HG03521 (cell line): Measurements from ENCODE around the gene TAB2.
"Not testable (repeated sequence)": the region's sequence is repeated elsewhere in the genome, so short reads cannot be mapped to it uniquely, and the experiment has no call there.

Experiments
- ATAC-seq: cut with Tn5 transposase; IDR thresholded peaks from one replicate; pipeline ENCODE4 v1.9.1; 2021; ENCODE audit warnings: mild to moderate bottlenecking, moderate library complexity; ENCODE audit not compliant: unreplicated experiment

Gene TAB2

DNA sequence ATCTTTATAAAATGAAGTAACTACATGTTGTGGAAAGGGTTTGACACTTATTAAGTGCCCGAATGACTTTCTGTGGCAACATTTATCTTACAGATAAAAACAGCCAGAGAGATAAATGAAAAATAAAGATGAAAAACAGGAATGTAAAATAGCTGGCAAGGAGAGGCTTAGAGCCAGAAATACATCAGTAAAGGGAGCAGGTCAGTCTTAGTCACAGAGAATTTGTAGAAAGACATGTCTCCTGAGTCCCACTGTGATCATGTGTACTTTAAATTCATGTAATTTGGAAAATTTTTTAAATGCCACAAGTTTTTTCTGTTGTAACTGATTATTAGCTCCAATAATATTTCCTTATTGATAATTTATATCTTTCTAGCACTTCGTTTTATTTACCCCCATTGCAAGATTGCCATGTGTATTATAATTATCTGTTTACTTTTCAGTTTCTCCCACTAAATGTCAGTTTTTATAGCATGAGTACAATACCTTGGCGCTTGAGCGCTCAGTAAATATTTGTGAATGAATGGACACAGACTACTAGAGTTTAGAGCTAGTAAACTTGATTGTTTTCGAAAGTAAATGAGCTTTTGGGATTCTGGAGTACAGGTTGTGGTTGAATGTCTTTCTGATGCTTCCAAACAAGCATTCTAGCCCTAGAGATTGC lies 15.2 kb downstream of the TAB2 start:
- no peak for ATAC-seq

DNA sequence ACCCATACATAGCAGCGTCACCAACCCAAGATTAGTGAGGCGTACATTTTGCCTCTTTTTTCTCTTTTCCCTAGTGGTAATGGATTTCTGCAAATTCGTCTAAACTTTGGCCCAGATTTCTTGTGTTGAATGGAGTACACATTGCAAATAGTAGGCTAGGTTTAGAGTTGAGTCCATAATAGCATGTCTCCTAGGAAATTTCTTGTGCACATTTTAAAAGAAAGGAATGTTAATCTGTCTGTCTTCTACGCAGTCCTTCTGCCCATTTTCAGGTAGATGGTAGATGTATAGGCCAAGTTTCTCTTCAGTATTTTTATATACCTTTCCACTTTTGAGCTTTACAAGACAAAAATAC lies 15.7 kb downstream of the TAB2 start:
- no peak for ATAC-seq

DNA sequence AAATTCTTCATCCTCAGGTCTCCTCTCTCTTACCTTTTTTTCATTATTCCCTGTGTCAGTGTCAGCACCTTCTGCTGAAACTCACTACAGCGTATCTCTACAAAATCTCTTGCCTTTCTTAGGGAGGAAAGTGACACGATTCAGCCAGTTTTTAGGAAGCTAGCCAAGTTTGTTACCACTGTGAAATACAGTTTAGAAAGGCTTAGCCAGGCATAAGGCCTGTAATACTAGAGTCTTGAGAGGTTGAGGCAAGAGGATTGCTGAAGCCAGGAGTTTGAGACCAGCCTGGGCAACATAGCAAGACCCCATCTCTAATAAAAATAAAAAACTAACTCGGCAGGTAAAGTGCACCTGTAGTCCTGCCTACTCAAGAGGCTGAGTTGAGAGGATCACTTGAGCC lies 16.7 kb downstream of the TAB2 start:
- ATAC-seq, result no peak

GRCh38 chr6:149334682-149335160 lies 17.2 kb downstream of the TAB2 start:
- ATAC-seq, result no peak

GRCh38 chr6:149335924-149336608 lies 18.6 kb downstream of the TAB2 start:
- no peak for ATAC-seq

DNA sequence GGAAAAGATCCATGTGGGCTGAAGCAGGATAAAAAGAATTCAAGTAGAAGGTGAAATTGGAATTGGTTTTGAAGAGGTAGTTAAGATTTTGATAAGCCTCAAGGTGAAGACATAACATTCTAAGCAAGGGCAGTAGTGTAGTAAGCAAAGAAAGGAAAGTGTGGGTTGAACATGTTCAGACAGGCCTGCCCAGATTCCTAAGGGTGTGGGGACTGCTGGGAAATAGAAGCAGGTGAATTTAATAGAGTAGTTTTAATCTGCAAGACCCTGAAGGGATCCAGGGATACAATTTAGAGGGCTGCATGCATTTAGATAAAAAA lies 19.1 kb downstream of the TAB2 start:
- no peak for ATAC-seq

- ATAC-seq, result no peak
Observed at GRCh38 chr6:149337320-149337719, 19.8 kb downstream of the TAB2 start.

DNA sequence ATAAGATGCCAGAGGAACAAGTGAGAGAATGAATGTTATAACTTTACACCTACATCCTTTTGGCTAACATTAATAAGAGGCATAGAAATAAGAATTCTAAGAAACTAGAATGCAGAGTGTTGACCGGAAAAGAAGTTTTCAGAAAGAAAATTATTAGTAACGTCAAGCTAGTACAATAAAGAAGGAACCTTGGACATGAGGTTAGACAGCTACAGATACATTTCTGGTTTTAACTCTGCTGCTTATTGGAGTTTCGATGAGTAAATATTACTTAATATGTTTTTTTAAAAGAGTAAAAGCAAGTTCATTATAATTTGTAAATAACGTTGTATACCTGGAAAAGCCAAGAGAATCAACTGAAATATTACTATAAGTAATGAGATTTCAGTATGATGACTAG lies 22.7 kb downstream of the TAB2 start:
- no peak for ATAC-seq

GRCh38 chr6:149342525-149342924 lies 25.0 kb downstream of the TAB2 start:
- peak; percentile 55 for ATAC-seq

- no peak for ATAC-seq
Observed at GRCh38 chr6:149343501-149343900, 26.0 kb downstream of the TAB2 start.

DNA sequence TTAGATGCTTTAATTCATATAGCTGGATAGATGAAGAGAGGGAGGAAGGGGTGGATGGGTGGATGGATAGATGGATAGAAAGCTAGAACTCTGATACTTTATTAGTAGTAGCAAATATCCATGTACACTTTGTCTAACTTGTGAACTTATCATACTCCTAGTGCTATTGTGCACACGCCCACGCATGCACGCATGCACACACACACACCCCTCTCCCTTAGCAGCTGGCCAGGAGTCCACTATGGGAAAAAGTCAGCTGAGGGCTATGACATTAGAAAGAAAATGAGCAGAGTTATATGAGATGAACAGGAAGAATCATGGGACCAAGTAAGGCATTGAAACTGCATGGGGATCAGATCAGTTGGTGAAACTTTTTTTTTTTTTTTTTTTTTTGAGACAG lies 28.6 kb downstream of the TAB2 start:
- ATAC-seq, result no peak

DNA sequence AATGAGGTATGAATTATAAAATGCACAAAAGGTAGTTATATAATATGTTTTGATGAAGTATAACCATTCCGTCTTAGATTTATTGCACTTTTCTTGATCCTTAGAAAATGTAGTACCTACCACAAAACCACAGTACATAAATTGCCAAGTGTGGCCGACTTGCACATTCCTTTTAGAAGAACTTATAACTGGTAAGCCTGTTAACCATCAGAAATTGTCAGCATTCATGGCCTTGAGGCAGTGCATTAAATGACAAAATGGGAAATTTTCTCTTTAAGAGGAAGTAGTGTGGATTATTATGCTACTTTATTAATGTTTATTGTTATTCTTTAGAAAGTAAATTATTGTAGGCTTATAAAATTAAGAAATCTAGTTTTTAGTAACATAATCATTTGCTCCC lies 29.6 kb downstream of the TAB2 start:
- no peak for ATAC-seq

DNA sequence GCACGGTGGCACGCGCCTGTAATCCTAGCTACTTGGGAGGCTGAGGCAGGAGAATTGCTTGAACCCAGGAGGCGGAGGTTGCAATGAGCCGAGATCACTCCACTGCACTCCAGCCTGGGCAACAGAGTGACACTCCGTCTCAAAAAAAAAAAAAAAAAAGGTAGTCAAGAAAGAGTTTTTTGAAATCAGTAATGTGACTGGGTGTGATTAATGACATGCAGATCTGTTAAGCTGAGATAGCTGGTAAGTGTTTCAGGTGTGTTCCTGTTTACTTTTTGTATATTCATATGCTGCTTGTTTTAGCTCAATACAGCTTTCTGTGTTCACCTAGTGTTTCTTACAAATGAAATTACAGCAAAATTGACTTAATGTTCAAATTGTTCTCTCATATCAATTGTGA lies 31.8 kb downstream of the TAB2 start:
- not testable (repeated sequence) for ATAC-seq

GRCh38 chr6:149354009-149354408 lies 36.5 kb downstream of the TAB2 start:
- no peak for ATAC-seq

DNA sequence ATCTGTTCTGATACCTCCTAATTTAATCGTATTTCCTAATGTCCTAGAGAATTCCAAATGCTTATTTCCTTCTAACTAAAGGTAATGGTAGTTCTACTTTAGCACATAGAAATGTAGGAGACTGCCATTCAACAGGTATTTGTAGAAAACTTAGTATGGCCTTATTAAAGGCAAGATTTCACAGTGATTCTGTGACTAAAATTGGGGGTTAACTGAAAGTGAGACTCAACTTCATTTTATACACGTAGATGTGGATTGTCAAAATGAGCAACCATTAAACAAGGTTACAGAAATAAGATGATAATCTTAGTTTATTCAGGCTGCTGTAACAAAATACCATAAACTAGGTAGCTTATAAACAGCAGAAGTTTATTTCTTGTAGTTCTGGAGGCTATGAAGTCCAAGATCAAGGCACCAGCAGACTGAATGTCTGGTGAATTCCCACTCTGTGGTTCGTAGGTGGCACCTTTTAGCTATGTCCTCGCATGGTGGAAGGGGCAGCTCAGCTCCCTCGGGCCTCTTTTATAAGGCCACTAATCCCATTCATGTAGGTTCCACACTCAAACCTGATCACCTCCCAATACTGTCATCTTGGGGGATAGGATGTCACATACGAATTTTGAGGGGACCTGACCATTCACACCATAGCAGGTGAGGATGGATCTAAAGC lies 38.7 kb downstream of the TAB2 start:
- ATAC-seq, result no peak

DNA sequence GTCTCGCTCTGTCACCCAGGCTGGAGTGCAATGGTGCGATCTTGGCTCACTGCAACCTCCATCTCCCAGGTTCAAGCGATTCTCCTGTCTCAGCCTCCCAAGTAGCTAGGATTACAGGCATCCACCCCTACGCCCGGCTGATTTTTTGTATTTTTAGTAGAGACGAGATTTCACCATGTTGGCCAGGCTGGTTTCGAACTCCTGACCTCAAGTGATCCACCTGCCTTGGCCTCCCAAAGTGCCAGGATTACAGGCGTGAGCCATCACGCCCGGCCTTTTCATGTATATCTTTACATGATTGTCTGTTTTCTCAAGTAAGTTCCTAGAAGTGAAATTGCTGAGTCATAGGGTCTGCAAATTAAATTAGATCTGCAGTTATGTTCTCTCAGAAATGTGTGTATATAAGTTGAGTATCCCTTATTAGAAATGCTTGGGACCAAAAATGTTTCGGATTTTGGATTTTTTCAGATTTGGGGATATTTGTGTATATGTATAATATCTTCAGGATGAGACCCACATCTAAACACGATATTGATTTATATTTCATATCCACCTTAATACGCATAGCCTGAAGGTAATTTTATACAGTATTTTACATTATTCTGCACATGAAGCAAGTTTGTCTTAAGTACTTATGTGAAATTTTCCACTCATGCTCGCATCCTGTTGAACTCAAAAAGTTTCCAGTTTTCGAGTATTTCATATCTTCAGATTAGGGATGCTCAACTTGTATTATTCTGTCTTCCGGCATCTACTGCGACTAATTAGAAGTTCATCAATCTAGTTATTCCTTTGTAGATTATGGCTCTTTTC lies 40.4 kb downstream of the TAB2 start:
- ATAC-seq, result no peak

DNA sequence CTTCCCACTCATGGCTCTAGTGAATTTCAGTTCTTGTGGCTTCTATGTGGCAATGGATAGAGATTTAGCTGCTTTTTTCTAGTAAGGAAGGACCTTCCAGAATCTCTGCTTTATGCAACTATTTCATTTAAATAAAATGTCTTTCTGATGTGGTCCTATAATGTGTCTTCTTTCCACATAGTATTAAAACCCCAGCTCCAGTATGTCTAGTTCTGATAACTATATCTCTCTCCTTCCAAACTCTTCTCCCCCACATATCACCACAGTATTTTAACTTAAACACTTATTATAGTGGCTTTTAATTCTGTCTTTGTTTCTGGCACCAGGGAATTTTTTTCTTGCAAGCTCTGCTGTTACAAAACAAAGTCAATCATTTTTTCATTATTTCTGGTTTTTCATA lies 41.9 kb downstream of the TAB2 start:
- ATAC-seq, result no peak

GRCh38 chr6:149360536-149360935 lies 43.0 kb downstream of the TAB2 start:
- ATAC-seq, result no peak

- no peak for ATAC-seq
Observed at GRCh38 chr6:149362289-149362688, 44.8 kb downstream of the TAB2 start.

DNA sequence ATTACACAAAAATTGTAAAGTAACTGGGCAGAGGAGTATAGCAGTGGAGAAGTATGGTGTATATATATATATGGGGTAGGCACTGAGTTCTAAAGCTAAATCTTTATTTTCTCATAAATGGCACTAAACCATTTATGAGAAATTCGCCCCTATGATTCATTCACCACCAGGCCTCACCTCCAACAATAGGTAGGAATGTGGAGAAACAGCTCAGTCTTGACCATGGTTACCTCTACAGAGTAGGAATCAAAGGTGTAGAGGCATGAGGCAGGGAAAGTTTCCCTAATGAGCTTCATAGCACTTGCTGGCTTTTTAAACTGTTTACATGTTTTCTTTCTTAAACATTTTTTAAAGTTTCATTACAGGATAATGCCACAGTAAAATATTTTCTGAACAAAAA lies 45.6 kb downstream of the TAB2 start:
- no peak for ATAC-seq

- no peak for ATAC-seq
Observed at GRCh38 chr6:149364557-149364956, 47.0 kb downstream of the TAB2 start.

DNA sequence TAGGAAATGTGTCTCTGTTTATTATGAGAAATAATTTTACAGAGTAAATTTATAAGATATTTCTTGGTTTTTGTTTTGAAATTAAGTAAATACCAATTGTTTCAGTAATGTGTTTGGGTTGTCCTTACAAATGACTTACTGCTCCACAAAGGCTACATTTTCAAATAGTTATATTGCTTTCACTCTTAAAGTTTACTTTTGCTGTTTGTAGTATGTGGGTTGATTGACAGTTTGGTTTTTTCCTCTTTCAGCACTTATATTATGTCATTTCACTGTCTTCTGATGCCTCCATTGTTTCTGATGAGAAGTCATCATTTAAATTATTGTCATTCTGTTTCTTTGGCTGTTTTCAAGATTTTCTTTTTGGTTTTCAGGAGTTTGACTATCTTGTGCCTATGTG lies 47.7 kb downstream of the TAB2 start:
- no peak for ATAC-seq
